Epidermal melanocyte (primary cell): ENCODE results near the gene IMMP1L.

ENCODE experiments used
- DNase-seq: peaks from one replicate; pipeline ENCODE4 v3.0.0; 2011; ENCODE audit warnings: low spot score; ENCODE audit not compliant: insufficient read length

IMMP1L gene

DNA sequence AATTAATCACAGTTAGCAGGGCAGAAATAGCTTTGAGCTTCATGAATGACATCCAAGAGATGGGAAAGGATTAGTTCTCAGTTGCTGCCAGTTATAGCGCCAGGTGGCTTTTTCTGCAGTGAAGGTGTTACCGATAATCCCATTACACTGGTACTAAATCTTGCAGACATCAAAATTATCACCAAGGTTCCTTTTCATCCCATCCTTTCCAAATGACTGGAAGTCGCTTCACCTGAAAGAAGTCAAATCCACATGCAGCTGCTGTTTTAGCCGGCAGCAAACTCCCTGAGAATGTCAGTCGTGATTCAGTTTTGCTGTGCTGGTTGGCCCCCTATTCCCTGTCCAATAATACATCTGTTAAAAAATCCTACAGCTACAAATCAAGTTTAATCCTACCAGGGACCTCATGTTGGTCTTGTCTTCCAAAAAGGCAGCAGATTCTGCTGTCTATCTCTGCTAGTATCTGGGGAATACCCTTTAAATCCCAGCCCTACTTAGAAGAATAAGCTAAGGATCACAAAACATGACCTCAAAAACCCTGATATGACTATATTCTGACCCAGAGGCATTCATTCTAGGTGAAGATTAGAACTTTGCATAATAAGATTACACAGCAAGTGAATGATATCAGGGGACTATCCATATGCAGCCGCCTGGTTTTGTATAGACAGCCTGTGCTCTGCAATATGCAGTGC, 31.7 kb downstream of the IMMP1L start:
- DNase-seq: no peak

DNA sequence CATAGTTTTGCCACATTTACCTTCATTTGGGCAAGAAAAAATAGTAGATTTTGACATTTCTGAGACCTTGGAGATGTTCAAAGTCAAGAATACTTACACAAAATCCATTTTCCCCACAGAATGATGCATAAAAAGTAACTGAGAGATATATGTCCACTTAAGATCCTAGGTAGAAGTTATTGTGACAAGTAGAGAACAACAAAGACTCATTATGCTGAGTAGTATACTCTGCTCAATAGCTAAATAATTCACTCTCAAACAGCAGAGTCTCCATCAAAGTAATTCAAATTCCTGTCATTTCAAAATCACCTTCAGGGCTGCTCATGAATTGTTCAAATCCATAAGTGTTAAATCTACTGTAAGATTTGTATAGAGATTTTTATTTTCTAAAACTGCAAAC, 35.3 kb downstream of the IMMP1L start:
- no peak for DNase-seq

DNA sequence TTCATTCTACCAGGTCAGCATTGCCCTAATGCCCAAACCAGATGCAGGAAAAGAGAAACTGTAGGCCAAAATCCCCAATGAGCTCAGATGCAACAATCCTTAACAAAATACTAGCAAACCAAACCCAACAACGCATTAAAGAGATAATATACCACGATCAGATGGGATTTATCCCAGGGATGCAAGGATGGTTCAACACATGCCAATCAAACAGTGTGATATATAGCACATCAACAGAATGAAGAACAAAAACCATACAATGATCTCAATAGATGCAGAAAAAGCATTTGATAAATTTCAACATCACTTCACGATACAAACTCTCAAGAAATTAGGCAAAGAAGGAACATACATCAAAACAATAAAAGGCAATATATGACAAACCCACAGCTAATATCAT, 45.0 kb downstream of the IMMP1L start:
- no peak for DNase-seq

DNA sequence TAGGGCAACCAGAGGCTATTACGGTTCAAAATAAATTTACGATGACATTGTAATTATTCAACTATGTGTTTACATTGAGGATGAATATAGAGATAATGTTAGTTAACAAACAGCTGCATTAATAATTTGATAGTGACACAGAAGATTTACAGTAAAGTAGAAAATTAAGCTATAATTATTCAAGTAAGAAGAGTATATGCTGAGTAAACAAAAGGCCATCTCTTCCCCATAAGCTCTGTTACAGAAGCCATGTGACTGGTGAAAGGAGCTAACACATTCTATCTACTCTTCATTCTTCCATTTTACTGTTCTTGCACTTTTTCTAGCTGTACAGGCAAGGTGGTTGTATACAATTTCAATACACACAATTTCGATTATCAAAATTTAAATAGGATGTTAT, 54.2 kb downstream of the IMMP1L start:
- no peak for DNase-seq

DNA sequence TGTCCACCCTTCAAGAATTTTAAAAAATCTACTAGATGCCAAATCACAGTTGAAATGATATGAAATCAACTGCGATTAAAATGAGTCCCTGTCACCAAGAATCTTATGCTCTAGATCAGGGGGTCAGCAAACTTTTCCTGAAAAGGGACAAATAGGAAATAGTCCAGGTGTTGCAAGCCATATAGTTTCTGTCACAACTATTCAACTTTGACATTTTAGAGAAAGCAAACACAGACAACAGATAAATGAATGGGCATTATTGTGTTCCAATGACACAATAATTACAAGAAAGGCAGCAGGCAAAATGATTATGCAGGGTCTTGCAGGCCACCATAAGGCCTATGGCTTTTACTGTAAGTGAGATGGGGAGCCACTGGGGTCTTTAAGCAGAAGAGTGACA, 58.6 kb downstream of the IMMP1L start:
- DNase-seq: no peak

DNA sequence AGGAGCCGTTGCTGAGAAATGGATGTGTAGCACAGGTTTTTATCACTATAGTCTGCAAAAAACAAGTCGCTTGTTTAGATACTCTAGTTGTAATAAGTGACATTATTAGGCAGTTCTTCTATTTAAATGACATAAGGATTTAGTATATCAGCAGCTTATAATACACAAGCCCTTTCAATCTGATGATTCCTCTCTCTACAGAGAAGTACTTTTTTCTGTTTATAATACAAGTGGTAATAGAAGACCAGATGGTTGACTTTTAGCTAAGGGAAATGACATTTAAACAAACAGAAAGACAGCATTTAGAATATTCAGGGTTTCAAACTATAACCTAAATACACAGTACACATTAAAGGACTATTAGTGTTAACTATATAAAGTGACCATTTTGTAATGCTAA, 60.4 kb downstream of the IMMP1L start:
- DNase-seq: no peak

DNA sequence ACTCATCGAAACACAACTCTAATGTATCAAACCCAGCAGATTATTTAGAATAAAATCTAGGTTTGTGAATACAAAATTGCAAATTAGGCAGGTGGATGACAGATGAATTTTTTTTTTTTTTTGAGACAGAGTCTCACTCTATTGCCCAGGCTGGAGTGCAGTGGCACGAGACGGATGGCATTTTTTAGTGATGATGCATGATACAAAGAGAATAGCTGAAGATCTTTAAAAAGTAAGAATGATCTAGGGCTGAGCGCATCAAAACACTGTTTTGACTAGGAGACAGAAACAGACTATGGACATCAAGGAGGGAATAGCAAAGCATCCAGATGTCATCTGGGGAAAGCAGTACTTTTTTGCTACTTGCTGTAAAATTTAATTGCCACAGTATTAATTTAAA, 63.8 kb downstream of the IMMP1L start:
- no peak for DNase-seq

DNA sequence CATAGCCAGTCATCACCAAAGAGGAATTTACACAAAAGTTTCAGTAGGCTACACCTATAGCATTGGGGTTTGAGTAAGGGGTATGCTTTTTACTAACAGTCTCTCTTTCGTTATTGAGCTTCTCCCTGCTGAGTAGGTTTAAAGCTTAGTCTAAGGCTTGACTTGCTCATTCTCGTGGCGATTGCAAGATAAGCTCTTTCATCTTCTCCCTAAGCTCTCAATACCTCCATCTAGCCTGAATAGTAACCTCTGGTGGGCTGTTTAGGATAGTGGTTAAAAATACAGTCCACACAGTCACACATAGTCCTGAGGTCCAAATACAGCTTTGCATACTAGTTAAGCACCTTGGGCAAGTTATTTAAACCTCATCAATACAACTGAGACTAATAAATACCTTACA, 65.6 kb downstream of the IMMP1L start:
- DNase-seq: no peak

DNA sequence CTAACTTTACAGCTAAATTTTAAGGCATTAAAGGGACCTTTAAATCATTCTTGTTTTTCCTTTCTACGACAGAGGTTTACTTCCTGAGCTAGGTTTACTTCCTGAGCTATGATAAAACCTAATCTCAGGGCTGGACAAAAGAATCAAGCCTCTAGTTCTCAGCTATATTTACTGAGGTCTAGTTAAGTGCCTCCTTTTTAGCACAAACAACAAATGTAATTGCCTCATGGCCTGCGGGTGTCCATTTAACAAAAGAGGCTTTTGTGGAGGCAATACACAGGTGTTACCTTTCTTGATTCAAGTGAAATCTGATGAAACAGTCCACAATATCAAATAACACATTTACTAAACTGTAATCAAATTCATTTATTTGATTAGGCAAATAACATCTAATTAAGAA, 67.3 kb downstream of the IMMP1L start:
- DNase-seq: no peak

DNA sequence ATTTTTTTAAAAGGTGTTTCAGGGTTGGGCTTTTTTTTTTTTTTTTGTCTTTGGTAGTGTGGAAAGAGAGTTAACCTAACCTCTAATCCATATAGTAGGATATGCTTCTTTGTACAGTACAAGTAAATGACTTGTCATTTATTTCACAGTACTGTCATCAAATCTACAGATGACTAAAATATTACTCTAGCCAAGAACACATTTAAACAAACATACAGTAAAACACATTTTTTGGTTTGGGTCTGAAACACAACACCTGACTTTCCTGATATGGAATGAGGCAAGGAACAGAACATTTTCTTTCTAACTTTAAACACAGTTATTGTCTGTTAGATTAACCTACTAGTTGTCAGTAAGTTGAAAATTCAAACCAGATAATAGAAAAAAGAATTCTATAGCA, 68.1 kb downstream of the IMMP1L start:
- no peak for DNase-seq

DNA sequence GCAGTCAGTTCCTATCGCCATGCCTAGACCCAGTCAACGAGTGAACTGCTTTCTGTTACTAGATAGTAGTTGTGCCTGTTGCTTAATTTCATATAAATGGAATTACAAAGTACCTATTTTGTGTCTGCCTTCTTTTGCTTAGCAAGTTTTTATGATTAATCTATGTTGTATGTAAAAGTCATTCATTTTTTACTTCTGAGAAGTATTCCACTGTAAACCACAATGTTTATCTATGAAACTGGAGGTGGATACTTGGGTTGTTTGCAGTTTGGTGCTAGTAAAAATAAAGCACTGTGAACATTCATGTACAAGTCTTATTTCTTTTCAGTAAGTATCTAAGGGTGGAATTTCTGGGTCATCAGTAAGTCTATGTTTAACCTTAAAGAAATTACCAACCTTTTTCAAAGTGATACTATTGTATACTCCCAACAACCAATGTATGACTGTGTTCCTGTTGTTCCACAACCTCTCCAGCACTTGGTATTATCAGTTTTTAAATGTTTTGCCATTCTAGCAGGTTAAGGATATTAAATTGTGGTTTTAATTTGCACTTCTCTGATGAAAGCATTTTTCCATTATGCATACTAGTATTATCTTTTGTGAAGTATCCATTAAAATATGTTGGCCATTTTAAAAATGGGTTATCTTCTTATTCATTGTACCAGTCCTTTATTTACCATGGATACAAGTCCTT, 71.5 kb downstream of the IMMP1L start:
- DNase-seq: no peak

DNA sequence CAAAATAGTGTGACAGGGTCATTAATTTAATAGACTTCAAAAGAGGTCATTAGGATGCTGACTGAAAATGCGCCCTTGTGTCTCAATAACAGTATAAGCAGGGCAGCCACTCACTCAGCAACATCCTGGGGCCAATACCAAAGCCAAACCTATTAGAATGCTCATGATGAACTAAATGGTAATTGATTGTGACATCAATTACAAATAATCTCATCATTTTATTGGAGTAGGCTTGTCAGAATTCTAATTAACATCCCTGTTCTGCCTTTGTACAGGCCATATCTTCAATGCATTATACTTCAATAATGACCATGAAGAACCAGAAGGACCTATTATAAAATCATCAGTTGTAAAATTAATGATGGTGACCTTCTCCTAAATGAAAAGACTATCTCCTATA, 75.6 kb downstream of the IMMP1L start:
- no peak for DNase-seq

DNA sequence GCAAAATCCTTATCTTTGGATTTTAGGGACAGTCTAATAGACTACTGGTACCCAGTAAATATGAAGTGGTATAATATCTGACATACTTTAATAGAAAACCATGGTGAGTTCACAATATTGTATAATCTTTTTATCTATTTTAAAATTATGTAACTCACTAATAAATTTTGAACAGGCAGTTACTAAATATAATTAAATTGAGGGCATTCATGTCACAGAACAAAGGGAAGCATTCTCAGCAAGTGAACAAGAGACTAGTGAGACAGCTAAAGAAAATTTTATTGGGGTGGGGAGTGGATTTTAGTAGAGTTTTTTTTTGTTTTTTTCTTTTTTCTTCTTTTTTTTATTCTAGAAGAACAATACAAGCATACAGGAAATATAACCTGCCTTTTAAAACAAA, 84.8 kb downstream of the IMMP1L start:
- no peak for DNase-seq

DNA sequence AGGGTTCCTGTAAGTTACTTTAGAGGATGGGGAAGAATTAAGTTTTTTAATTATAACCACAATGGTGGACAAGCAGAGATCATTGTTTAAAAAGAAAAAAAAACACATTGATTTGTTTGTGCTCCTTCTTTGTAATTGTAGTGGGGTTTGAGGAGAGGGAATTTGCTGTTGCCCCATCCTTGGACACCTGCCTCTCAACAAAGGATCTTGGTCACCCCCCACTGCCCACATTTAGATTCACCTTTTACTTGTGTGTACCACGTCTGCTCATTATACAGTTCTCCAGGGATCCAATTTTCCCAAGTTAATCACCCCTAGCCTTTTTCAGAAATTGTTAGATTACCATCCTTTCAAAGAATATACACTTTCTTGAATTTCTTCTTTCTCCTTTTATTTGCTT, 86.7 kb downstream of the IMMP1L start:
- no peak for DNase-seq

DNA sequence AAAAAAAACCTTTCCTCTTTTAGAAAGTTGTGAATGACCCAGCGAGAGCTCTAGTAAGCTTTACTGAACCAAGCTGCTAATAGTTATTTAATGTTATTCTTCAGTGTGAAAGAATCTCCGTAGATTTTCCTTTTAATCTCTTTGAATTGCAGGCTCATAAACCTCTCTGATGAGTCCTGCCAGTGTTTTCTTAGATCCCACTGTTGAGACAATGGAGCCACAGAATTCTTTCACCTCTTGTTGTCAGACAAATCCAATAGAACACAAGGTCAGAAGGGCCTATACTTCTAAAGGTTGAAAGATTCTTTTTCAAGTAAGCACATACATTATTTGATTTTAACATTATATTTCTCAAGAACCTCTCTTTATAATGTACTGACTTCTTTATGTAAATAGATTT, 87.6 kb downstream of the IMMP1L start:
- no peak for DNase-seq

DNA sequence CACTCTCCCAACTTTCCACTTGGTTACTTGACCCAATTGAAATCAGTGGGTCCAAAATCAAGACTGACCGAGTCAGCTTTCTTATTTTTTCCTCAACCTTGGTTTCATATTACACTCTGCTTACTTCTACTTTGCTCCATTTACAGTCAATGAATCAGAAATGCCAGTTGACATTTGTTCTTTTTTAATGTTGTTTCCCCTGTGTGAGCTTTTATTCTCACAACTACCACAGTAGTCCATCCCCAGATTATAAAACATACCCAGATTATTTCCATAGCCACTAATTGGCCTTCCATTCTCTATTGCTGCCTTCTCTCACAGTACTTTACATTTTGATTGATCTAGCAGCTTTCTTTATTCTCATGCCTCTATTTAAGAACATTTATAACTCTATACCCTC, 89.8 kb downstream of the IMMP1L start:
- DNase-seq: no peak

DNA sequence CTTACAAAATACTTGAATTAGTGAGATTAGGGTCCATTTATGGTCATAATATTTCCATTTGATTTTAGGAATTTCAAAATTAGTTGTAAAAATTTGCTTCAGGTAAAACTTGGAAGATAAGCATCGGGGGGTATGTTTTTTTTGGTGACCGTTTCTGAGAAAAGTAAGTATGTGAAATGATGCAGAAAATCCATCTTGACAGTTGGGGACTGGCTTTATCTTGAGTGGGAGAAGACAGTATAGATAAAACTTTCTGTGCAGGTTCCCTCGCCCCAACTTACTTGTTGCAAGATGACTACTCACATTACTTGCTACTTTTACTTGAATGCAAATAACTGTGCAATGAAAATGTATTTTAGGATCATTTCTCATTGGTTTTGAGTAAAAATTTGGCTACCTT, 90.3 kb downstream of the IMMP1L start:
- DNase-seq: no peak

DNA sequence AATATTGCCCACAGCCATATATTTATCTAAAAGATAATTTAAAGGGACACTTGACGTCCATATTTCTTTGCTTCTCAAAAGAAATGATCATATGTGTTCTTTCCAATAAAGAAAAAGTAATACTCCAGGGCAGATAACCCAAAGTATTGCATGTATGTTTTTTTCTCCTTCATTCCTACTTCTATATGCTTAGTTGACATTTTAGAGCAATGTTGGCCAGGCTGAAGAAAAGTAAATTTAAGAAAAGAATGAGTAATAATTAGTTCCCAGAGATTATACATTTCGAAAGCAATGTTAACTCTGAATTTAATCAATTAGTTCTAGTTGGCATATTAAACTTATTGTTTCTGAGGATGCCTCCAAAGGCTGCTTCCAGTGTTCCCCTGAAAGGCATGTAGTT, 91.6 kb downstream of the IMMP1L start:
- DNase-seq: no peak

DNA sequence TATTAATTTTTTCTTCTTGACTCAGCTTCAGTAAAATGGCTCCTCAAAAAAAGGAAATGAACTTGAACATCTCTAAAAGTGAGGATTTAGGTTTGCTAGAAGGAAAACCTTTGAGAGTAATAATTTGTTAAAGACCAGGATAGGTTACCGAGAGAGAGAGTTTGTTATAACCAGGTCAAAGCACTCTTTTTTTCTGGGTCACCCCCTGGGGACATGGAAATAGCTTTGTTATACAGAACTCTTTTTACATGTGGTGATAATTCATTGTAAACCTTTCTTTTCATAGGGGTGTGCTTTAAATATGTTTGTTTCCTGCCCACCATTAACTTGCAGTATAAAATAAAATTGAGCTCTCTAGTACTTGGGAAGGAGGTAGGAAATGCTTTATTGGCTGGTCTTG, 92.1 kb downstream of the IMMP1L start:
- no peak for DNase-seq

DNA sequence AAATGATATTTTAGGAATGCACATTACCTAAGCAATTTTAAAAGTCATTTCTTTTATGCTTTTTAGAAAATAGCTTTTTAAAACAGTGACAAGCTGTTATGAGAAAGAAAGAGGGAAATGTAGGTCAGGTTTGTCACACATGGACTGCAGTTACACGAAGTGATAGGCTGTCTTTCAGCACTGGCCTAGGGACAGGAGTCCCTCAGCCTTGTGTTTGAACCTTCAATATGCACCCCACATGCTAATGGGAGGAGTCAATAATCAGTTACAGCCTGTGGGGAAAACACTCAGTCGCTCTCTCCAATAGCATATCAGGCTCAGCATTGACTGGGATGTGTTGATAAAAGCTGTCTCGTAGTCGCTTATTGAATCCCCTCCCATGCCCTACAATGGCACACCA, 94.0 kb downstream of the IMMP1L start:
- DNase-seq: no peak

DNA sequence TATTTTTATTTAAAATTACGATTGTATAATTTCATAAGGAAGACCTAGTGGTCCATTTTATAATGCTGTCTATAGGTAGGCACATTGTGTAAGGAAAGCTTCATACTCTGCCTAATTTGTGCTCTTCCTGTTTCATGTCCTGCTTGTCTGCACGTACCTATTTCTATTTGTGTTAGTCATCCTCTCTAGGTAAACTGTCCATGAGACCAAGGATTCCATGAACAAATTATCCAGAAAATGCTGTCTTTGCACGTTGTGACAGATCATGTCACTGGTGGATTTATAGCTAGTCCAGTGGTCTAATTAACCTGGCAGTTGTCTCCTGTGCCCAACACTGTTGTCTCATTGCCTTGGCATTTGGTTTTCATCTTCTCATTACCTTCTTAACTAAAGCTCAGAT, 95.1 kb downstream of the IMMP1L start:
- DNase-seq: no peak

DNA sequence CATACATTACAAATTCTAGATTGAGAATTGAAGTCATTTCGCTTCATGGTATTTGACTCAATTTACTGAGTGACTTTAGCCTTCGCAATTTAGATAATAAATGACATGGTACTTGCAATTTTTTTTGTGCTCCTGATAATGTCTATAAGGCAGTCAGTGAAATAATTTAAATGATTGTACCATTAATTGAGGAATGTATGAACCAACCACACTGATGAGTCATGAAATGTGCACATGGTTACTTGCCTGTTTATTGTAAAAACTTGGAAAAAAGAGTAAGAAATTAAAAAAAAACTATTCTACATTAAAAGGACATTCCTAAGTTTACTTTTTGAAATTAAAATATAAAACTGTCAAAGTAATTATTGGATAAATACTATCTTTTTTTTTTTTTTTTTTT, 96.5 kb downstream of the IMMP1L start:
- no peak for DNase-seq

DNA sequence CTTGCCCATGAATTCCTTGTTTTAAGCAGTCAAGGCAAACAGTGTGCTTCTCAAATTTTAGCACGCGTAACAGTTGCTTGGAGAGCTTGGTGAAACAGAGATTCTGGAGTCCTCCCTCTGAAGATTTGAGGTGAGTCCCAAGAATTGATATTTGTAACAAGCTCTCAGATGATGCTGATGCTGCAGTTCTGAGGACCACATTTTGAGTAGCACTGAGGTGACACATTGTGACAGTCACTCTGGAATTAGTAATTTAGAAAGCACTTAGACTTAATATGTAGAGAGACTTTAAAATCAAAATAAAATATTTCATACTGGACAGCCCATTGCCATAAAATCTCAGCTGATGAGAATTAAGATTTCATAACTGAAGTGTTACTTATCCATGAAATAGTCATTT, 101.2 kb downstream of the IMMP1L start:
- no peak for DNase-seq

DNA sequence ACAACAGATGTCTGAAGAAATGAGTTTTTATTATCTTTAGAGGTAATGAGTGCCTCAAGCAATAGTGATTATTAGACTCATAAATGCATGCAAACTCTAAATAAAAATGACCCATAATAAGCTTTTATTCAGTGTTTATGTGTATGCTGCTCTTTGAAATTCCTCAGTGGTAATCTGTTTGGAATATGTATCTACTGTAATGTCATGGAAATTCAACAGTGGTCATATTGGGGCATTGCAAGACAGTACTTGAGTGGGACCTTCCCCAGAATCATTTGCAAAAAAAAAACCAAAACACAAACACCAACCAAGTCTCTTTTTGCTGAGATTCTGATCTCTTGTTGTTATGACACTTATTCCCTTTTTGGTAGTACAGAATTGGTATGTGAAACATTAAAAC, 104.8 kb downstream of the IMMP1L start:
- no peak for DNase-seq
